Effector CD4-positive, alpha-beta T cell (primary cell): ENCODE data around the gene CENPK.
"Not testable (repeated sequence)": the region's sequence is repeated elsewhere in the genome, so short reads cannot be mapped to it uniquely, and the experiment has no call there.

Experiments
- DNase-seq: peaks from one replicate; pipeline ENCODE4 v3.0.0-alpha.2; 2020
- total RNA-seq: gene quantifications from one replicate; lab custom pipeline; 2026; lab: John Stamatoyannopoulos, UW

CENPK gene, protein sequence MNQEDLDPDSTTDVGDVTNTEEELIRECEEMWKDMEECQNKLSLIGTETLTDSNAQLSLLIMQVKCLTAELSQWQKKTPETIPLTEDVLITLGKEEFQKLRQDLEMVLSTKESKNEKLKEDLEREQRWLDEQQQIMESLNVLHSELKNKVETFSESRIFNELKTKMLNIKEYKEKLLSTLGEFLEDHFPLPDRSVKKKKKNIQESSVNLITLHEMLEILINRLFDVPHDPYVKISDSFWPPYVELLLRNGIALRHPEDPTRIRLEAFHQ
- total RNA-seq: 33.2 reads per million, percentile 59 among the genes with 10 or more reads in this experiment

DNA sequence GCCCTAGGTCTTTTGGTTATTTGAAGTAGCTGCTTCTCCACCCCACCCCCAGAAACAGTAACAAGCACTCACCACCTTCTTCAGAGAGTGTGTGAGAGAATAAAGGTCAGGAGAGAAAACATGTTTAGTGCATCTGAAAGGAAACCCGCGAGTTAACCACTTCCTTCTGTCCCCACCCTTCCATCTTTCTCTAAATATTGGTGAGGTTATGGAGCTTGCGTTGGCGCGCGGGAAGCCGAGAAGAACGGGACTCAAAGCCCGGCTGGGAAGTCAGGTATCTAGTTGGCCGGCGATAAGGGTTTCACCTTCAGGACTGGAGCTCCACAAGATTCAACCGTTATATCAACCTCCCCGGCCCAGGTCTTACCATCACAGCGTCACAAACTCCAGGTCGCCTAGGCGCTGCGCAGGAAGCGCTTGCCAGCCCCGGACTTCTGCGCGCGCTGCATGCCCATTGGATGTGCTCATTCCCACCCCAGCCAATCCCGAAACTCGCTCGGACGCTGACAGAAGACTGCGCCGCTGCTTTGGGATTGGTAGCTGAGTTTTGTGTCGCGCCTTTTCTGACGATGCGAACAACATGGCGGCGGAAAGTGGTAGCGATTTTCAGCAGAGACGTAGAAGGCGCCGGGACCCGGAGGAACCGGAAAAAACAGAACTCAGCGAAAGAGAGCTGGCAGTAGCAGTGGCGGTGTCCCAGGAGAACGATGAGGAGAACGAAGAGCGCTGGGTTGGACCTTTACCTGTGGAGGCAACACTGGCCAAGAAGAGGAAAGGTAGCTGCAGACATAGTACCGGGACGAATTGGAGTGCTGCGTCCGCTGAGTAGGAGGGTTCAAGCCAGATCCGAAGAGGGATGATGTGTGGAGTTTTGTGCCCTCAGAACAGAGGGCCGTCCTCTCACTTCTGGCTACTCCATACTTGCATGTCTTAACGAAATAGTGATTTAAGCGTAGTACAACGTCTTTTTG, at the start of gene CENPK, which contains the start of gene PPWD1:
Gene CENPK, minus strand, starts transcription at position 438 of the 971 bp plus-strand sequence. CDS start 8,261 bp downstream, outside the sequence.
Gene PPWD1, plus strand, starts transcription at position 566 of the 971 bp plus-strand sequence. Its CDS starts 15 bp downstream, at position 581.
- peak; percentile 92 for DNase-seq

- no peak for DNase-seq
Measured at GRCh38 chr5:65612298-65612907, 49.4 kb upstream of the CENPK start.

DNA sequence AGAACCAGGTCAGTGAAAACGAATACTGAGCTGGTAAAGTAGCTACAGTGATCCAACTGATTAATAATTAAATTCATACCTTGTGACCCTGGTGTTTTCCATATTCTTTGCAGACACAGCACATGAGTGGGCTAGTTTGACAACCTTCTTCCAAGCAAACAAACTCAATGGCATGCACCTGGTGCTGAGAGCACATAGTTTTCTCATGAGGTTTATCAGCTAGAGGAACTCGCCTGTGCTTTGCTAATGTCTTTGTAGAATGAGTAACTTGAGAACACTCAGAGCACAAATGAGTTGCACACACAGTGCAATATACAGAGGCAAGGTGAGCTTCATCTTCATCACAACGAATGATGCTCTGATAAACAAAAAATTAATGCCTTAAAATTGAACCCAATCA, 48.6 kb upstream of the CENPK start:
- DNase-seq: no peak

DNA sequence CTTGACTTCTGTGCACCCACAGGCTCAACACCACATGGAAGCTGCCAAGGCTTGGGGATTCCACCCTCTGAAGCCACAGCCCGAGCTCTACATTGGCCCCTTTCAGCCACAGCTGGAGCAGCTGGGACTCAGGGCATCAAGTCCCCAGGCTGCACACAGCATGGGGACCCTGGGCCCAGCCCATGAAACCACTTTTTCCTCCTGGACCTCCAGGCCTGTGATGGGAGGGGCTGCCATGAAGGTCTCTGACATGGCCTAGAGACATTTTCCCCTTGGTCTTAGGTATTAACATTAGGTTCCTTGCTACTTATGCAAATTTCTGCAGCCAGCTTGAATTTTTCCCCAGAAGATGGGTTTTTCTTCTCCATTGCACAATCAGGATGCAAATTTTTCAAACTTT, 38.8 kb upstream of the CENPK start:
- not testable (repeated sequence) for DNase-seq

GRCh38 chr5:65588694-65589093, 25.7 kb upstream of the CENPK start:
- no peak for DNase-seq

DNA sequence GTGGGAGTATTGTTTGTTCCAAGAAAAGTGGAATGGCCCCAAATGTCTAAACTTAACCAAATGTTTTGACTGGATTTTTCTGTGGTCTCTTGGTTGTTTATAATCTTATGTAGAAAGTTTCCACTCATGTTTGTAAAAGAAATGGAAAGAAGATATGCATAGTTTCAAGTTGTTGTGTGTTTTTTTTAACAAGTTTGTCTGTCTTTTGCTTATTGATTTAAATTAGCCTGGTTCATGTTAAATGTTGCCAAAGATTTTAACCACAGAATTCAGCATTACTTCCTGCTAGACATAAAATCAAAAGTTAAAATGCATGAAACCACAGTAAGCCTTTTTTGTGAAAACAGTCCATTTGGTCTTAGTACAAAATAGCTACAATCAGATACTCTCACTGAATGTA, 14.2 kb upstream of the CENPK start:
- no peak for DNase-seq

GRCh38 chr5:65570598-65571226, 7.7 kb upstream of the CENPK start:
- DNase-seq: no peak

GRCh38 chr5:65566505-65566904, 3.5 kb upstream of the CENPK start:
- DNase-seq: no peak

DNA sequence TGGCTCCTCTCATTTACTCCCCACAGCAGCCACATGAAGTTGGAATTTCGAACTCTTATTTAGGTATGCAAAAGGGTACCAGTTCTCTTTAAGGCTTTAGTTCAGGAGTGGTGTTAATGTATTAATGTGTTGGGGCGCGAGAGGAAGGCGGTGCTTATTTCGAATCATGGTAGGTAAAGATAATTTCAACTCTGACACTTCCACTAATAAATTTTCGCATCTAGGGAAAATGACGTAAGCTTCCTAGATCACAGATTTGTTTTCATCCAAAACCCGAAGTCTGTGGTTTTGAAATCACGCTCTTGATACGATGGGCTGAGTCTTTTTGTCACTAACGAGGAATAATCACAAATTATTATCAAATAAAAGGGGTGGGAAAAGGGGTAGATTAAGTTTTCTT, 809 bp upstream of the CENPK start:
- no peak for DNase-seq

DNA sequence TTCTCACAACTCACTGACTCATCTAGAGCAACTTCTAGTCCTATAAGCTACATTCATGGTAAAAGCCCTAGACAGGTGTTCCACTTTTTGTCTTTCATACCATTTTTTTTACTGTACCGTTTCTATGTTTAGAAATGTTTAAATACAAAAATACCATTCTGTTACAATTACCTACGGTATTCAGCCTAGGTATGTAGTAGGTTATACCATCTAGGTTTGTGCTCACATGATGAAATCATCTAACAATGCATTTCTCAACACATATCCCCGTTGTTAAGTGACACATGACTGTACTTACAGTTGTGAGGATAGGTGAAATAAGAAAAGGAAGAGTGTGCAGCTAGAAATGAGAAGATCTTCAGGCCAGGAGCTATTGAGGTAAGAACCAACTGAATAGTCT, 6.2 kb downstream of the CENPK start:
- no peak for DNase-seq

DNA sequence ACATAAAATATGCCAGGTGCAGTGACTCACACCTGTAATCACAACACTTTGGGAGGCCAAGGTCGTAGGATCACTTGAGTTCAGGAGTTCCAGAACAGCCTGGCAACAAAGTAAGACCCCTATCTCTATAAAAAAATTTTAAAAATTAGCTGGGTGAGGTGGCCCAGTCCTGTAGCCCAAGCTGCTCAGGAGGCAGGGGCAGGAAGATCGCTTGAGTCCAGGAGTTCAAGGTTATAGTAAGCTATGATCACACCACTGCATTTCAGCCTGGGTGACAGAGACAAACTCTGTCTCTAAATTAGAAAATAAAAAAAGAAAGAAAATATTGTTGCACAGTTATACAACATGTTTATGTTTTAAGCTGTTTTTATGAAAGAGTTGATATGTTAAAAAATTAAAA, 6.8 kb downstream of the CENPK start:
- no peak for DNase-seq

- no peak for DNase-seq
Measured at GRCh38 chr5:65555287-65555686, 7.7 kb downstream of the CENPK start.

GRCh38 chr5:65553941-65554340, 9.0 kb downstream of the CENPK start:
- no peak for DNase-seq

DNA sequence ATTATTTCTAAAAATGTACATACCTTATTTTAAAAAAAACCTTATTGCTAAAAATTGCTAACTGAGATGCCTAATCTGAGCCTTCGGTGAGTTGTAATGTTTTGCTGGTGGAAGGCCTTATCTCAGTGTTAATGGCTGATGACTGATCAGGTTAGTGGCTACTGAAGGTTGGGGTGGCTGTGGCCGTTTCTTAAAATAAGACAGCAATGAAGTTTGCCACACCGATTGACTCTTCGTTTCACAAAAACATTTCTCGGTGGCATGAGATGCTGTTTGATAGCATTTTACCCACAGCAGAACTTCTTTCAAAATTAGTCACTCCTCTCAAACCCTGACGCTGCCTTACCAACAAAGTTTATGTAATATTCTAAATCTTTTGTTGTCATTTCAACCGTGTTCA, 14.7 kb downstream of the CENPK start:
- DNase-seq: no peak

DNA sequence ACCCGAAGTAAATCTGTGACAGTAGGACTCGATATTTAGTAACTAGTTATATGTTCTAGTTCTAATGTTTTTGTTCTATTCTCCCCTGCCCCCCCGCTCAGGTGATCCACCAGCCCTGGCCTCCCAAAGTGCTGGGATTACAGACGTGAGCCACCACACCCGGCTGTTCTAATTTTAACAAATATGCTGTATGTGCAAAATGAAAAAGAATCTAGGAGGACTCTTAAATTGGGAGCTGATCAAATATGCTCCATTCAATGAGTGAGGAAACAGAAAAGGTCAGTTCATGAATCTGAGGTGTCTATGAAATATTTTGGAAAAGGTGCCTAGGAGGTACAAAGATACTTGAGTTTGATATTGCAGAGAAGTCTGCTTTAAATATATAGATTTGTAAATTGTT, 16.8 kb downstream of the CENPK start:
- DNase-seq: no peak

- no peak for DNase-seq
Measured at GRCh38 chr5:65544473-65544872, 18.5 kb downstream of the CENPK start.

DNA sequence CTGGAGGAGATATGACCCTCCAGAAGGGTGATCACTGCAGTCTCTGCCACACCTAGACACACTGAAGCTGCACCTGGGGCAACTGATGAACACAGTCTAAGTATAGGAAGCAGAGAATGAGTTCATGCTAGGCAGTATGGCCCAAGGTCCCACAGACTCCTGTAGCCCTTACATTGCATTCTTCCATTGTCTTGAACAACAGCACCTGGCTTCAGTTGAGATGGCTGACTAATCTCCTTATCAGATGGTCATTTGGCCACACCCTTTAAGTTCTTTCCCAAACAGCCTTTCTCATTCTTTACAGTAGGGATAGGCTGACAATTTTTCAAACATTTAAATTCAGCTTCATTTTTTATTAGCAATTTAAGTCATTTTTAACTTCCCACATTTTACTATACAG, 23.1 kb downstream of the CENPK start:
- DNase-seq: no peak

- no peak for DNase-seq
Measured at GRCh38 chr5:65535529-65535987, 27.4 kb downstream of the CENPK start.

DNA sequence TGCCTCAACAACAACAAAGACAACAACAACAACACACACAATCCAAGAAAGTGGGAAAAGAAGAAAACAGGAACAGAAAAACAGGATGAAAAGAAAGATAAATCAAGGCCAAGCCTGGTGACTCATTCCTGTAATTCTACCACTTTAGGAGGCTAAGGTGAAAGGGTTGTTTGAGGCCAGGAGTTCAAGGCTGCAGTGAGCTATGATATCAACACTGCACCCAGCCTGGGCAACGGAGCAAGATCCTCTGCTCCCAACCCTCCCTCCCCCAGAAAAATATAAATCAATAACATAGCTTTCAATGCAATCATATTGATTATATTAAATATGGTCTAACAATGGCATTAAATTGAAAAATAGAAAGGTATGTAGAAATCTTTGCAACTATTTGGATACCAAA, 32.1 kb downstream of the CENPK start:
- no peak for DNase-seq

GRCh38 chr5:65525726-65526125, 37.2 kb downstream of the CENPK start:
- no peak for DNase-seq

GRCh38 chr5:65512170-65512937, 50.6 kb downstream of the CENPK start:
- no peak for DNase-seq

- DNase-seq: no peak
Measured at GRCh38 chr5:65508978-65509377, 54.0 kb downstream of the CENPK start.
